Urinary bladder (tissue), 2 donors: ENCODE results near the gene MKS1. TPM values are rescaled to one million over a fixed set of nuclear protein-coding genes. Genes with fewer than 3 reads are reported as not detected.

Experiments used
- polyA plus RNA-seq: library from polyadenylated mRNA; stranded (reverse); fragments of 200-250 nt; gene quantifications from one replicate; pipeline ENCODE4 v1.2.3, GENCODE V29; 2013
- total RNA-seq: library from RNA; depleted of rRNA; stranded (reverse); fragments of >200 nt; gene quantifications from one replicate; pipeline ENCODE4 v1.2.3, GENCODE V29; 2014
- donor health status: healthy.

MKS1 gene
- total and polyA plus RNA-seq, 2 donors = 11.6 to 14.0 TPM

Other genes with a start within 250 kb of the MKS1 start
- gene VEZF1, start 231.0 kb downstream of the MKS1 start, total RNA-seq = 84.5 TPM
- 58.7 TPM for gene VEZF1, start 231.0 kb downstream of the MKS1 start, polyA plus RNA-seq
- 317 TPM for gene SRSF1, start 212.0 kb downstream of the MKS1 start, total RNA-seq
- 122 TPM for gene SRSF1, start 212.0 kb downstream of the MKS1 start, polyA plus RNA-seq
- gene DYNLL2, start 135.8 kb downstream of the MKS1 start, total RNA-seq = 16.8 TPM
- 38.5 TPM for gene DYNLL2, start 135.8 kb downstream of the MKS1 start, polyA plus RNA-seq
- gene OR4D1, start 70.9 kb downstream of the MKS1 start, total RNA-seq = not detected
- gene OR4D1, start 70.9 kb downstream of the MKS1 start, polyA plus RNA-seq = not detected
- gene OR4D2, start 52.3 kb downstream of the MKS1 start, total RNA-seq = not detected
- gene OR4D2, start 52.3 kb downstream of the MKS1 start, polyA plus RNA-seq = not detected
- 0.11 TPM for gene EPX, start 26.5 kb downstream of the MKS1 start, total RNA-seq
- not detected for gene EPX, start 26.5 kb downstream of the MKS1 start, polyA plus RNA-seq
- gene LPO, start 19.3 kb upstream of the MKS1 start, total RNA-seq = not detected
- not detected for gene LPO, start 19.3 kb upstream of the MKS1 start, polyA plus RNA-seq
- 1.0 TPM for gene MPO, start 61.7 kb upstream of the MKS1 start, total RNA-seq
- gene MPO, start 61.7 kb upstream of the MKS1 start, polyA plus RNA-seq = 0.30 TPM
- 7.4 TPM for gene TSPOAP1, start 109.5 kb upstream of the MKS1 start, total RNA-seq
- 19.1 TPM for gene TSPOAP1, start 109.5 kb upstream of the MKS1 start, polyA plus RNA-seq
- gene SUPT4H1, start 132.9 kb upstream of the MKS1 start, total RNA-seq = 41.9 TPM
- gene SUPT4H1, start 132.9 kb upstream of the MKS1 start, polyA plus RNA-seq = 98.3 TPM
- gene RNF43, start 198.3 kb upstream of the MKS1 start, total RNA-seq = 2.2 TPM
- 1.2 TPM for gene RNF43, start 198.3 kb upstream of the MKS1 start, polyA plus RNA-seq